Regular cardiac myocyte (primary cell): ENCODE data around the gene FYTTD1. TPM values are rescaled to one million over a fixed set of nuclear protein-coding genes. Genes with fewer than 3 reads are reported as not detected.

ENCODE experiments used
- total RNA-seq: library from RNA; depleted of rRNA; stranded (reverse); fragments of >200 nt; gene quantifications from 2 replicates; pipeline ENCODE4 v1.2.3, GENCODE V29; 2014

FYTTD1 gene, protein sequence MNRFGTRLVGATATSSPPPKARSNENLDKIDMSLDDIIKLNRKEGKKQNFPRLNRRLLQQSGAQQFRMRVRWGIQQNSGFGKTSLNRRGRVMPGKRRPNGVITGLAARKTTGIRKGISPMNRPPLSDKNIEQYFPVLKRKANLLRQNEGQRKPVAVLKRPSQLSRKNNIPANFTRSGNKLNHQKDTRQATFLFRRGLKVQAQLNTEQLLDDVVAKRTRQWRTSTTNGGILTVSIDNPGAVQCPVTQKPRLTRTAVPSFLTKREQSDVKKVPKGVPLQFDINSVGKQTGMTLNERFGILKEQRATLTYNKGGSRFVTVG
- 47.7 and 60.9 TPM in 2 replicates for total RNA-seq

DNA sequence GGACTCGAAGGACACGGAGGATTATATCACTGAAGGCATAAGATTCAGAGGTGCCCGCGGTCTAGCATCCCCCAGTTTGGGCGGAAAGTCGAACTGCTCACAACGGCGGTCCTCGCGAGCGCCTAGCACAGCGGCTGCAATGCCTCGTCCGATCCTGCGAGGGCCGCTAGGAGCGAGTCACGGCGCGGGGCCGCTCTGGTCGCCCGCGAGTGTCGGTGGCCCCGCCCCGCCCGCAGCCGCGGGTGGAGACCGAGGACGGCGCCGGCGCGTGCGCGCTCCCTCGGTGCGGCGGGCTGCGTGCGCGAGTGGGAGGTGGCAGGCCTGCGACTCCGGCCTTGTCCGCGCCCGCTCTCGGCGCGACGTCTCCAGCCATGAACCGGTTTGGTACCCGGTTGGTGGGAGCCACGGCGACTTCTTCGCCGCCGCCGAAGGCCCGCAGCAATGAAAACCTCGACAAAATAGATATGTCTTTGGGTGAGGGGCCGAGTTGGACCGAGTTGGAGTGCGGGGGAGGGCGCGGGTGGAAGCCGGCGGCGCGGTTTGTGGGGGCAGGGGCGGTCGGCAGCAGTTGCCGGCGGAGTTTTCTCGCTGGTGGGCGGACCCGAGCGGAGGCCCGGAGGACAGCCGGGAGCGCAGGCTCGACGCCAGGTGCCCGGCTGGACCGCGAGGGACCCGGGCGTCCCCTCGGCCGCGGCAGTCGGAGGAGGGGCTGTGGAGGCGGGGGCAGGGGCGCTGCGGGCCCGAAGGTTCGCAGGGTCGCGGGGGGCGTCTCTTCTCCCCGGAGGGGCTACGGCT is at the start of gene FYTTD1:
Gene FYTTD1, plus strand, starts transcription at position 283 of the 795 bp plus-strand sequence. Its CDS starts 89 bp downstream, at position 372.

DNA sequence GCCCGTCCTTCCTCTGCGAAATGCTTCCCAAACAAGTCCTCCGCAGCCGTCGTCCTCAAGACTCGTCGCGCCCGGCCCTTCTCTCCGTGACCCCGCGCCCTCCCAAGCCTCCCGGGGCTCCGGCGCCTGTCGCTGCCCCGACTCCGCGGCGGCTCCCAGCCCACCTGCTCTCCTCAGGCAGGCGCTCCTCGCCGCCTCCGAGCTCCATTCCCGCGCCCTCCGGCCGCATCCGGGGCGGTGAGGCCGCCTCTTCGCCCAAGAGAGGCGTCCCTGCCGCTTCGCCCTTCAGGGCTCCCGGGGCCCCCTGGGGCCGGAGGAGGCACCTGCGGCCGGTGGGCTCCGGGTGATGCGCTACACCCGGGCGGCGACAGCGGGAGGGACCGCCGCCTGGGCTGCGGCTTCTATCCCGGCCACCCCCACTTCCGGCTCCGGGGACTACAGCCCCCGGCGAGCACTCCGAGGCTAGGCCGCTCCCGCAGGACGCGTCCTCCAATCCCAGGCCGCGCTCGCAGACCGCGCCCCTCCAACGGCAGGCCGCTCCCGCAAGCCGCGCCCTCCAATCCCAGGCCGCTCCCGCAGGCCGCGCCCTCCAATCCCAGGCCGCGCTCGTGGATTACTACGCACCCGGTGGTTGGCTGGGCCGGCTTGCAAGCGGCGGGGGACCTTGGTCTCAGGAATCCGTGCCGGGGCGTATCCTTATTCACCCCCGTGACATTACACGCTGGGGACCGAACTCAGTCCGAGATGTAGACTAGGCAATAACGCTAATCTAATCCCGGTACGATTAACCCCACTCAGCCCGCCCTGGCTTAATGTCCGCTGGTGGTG is 13.0 kb upstream of the FYTTD1 start, which contains the start of gene RUBCN:
Gene RUBCN, minus strand, starts transcription at position 414 of the 828 bp plus-strand sequence. Its CDS starts 185 bp downstream, at position 229.

DNA sequence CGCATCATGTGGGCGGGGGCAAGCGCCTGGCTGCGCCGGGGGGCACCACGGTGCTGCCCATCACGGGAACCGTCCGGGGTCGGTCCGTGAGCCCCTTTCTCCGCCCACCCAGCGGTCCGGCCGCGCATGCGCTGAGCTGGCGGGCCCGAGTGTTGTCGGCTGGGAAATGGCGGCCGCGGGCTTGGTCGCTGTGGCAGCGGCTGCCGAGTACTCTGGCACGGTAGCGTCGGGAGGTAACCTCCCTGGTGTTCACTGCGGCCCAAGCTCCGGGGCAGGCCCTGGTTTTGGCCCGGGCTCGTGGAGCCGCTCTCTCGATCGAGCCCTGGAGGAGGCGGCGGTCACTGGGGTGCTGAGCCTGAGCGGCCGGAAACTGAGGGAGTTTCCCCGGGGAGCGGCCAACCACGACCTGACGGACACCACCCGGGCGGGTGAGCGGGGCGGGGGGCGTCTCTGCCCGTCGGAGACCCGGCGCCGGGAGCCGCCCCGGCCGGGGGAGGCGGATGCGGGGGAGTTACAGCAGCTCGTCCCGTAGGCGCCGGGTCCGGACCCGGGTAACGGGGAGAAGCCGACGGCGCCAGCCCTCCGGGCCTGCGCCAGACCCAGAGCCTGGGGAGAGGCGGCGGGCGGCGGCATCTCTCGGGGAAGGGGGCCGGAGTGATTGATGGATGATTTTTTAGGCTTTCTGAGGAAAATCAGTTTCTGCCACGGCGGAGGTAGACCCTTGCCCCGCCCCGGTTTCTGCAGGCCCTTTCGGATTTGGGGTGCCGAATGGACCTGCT is 41.6 kb downstream of the FYTTD1 start, which contains the start of gene LRCH3:
Gene LRCH3, plus strand, starts transcription at position 142 of the 779 bp plus-strand sequence. Its CDS starts 25 bp downstream, at position 167.

Other genes with a start within 250 kb of the FYTTD1 start
- 1.4 and 1.5 TPM in 2 replicates for gene BDH1, start 193.9 kb upstream of the FYTTD1 start, total RNA-seq
- 9.0 and 13.8 TPM in 2 replicates for gene RUBCN, start 13.0 kb upstream of the FYTTD1 start, total RNA-seq
- 31.6 and 32.4 TPM in 2 replicates for gene LRCH3, start 41.4 kb downstream of the FYTTD1 start, total RNA-seq
- 557 and 642 TPM in 2 replicates for gene RPL35A, start 200.3 kb downstream of the FYTTD1 start, total RNA-seq
- 8.5 and 8.6 TPM in 2 replicates for gene LMLN, start 210.3 kb downstream of the FYTTD1 start, total RNA-seq